Left ventricle myocardium inferior (tissue), 1 donor: Measurements from ENCODE around the gene RNU1-2. TPM values are rescaled to one million over a fixed set of nuclear protein-coding genes. Genes with fewer than 3 reads are reported as not detected.
"Not testable (repeated sequence)": the region's sequence is repeated elsewhere in the genome, so short reads cannot be mapped to it uniquely, and the experiment has no call there.

Experiments used
- DNase-seq: peaks from one replicate; pipeline ENCODE4 v3.0.0-alpha.2; 2020
- H3K27ac ChIP-seq: fragments of 200-600 bp; replicated peaks from 2 replicates; pipeline ENCODE4 v1.8.0; 2021
- H3K27me3 ChIP-seq: fragments of 200-600 bp; 2 replicates; pipeline ENCODE4 v1.8.0; 2021; ENCODE audit warnings: low read depth
- H3K36me3 ChIP-seq: fragments of 200-600 bp; 2 replicates; pipeline ENCODE4 v1.8.0; 2021
- H3K4me1 ChIP-seq: fragments of 200-600 bp; 2 replicates; pipeline ENCODE4 v1.8.0; 2021
- H3K4me3 ChIP-seq: fragments of 200-600 bp; 2 replicates; pipeline ENCODE4 v1.8.0; 2021; ENCODE audit warnings: mild to moderate bottlenecking, moderate library complexity
- H3K9me3 ChIP-seq: fragments of 200-600 bp; replicated peaks from 2 replicates; pipeline ENCODE4 v1.8.0; 2021
- CTCF ChIP-seq: fragments of 200-600 bp; IDR thresholded peaks from 2 replicates; pipeline ENCODE4 v1.8.0; 2021; ENCODE audit warnings: antibody characterized with exemption, mild to moderate bottlenecking, borderline replicate concordance
- intact Hi-C: fragments of 100-400 bp; cut with micrococcal nuclease; formaldehyde crosslinking; loops from one replicate; pipeline ENCODE4 v1.11.0; 2022
- microRNA-seq: library from miRNA; unstranded; fragments of <30 nt; microRNA quantifications from one replicate; pipeline ENCODE4 v1.2.0, GENCODE V29; 2020
- total RNA-seq: library from RNA; stranded (reverse); fragmentation: NEBNext Ultra II Directional; extraction: Animal tissue kit (Norgen Biotek cat#: 25700); gene quantifications from one replicate; pipeline ENCODE4 v1.2.1, GENCODE V29; 2021
- donor health status: DM: no; HTN: yes; CAD: no; lungs with severe emphysema.

RNU1-2 gene
- total RNA-seq, 1 donor from 2014 or later, result 6,072 TPM

DNA sequence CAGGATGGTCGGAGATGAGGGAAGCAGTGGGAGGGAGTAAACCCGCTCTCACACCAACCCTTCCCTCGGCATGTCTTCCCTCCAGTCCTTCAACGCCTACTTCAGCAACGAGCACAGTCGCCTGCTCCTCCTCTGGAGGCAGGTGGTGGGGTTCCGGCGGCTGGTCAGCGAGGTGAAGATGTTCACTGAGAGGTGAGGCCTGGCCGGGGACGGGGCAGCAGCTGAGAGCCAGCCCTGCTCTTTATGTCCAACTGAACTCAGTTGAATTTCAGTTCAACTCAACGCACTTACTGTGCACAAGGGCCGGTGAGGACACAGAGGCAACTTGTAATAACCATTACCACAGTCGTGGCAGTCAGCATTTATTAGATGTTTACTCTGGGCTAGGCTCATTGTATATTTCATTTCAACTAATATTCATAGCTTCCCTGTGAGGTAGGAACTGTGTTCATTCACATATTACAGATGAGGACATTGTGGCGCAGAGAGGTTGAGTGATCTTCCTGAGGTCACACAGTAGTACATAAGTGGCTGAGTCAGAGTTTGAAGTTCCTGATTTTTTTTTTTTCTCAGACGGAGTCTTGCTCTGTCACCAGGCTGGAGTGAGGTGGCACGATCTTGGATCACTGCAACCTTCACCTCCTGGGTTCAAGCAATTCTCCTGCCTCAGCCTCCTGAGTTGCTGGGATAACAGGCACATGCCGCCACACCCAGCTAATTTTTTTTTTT, 35.6 kb downstream of the RNU1-2 start:
- H3K4me1 ChIP-seq, intact Hi-C loops: not testable (repeated sequence)

GRCh38 chr1:16933945-16934344, 38.2 kb downstream of the RNU1-2 start:
- DNase-seq, intact Hi-C loops, H3K9me3 ChIP-seq, H3K4me1 ChIP-seq, H3K27ac ChIP-seq, H3K27me3 ChIP-seq, H3K4me3 ChIP-seq: not testable (repeated sequence)
- H3K36me3 ChIP-seq, result peaks cover 43% of the 10 kb centered on the region

More for the DNA sequence above, 35.6 kb downstream of the RNU1-2 start:
- H3K9me3 ChIP-seq, DNase-seq, H3K4me3 ChIP-seq, H3K27ac ChIP-seq, H3K27me3 ChIP-seq: not testable (repeated sequence)
- peaks cover 33% of the 10 kb centered on the region for H3K36me3 ChIP-seq

- DNase-seq, intact Hi-C loops: not testable (repeated sequence)
These were observed 40.8 kb downstream of the RNU1-2 start for GRCh38 chr1:16936580-16936979.

DNA sequence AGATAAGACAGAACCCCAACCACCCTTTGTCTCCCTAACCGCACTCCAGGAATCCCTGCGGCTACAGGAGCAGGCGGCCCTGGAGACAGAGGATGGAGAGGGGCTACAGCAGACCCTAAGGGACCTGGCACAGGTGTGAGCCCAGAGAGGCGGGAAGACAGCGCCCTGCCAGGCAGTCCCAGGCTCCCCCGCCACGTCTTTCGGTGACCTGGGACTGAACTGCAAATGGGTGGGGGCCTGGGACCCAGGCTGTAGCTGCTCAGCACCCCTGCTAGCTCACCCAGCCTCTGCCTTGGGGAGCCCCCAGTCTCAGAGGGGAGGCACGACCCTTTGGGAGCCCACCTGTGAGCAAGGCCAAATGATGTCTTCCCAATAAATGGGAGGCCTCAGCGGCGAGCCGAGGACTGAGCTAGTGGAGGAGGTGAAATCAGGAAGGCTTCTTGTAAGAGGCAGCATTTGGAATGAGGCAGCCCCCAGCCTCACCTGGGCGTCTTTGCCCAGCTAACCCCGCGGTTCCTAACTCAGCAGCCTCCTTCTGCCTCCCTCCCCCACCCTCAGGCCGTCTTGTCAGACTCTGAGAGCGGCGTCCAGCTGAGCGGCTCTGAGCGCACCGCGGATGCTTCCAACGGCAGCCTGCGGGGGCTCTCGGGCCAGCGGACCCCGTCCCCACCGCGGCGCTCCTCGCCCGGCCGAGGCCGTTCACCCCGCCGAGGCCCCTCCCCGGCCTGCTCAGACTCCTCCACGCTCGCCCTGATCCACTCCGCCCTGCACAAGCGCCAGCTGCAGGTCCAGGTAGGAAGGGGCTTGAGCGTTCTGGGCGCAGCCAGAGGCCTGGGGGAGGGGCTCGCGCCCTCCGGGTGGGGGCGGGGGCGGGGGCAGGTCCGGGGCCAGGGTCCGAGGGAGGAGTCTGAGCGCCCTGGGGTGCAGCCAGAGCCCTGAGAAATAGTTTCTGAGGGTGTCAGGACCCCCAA, 42.9 kb downstream of the RNU1-2 start:
- Histone ChIP-seq H3K27me3 (no peaks in the 10 kb centered on the region), H3K9me3 (no peaks in the 10 kb centered on the region), H3K27ac (no peak overlapping the region), H3K36me3 (peaks cover 40% of the 10 kb centered on the region), H3K4me3 (no peak overlapping the region), H3K4me1 (no peaks in the 10 kb centered on the region)
- intact Hi-C loops, result no loop called here
- DNase-seq, result no peak
- no peak for TF ChIP-seq CTCF

More at GRCh38 chr1:16936580-16936979, 40.8 kb downstream of the RNU1-2 start:
- peaks cover 42% of the 10 kb centered on the region for H3K36me3 ChIP-seq
- not testable (repeated sequence) for H3K4me3 ChIP-seq, H3K27me3 ChIP-seq, H3K9me3 ChIP-seq, H3K27ac ChIP-seq, H3K4me1 ChIP-seq

DNA sequence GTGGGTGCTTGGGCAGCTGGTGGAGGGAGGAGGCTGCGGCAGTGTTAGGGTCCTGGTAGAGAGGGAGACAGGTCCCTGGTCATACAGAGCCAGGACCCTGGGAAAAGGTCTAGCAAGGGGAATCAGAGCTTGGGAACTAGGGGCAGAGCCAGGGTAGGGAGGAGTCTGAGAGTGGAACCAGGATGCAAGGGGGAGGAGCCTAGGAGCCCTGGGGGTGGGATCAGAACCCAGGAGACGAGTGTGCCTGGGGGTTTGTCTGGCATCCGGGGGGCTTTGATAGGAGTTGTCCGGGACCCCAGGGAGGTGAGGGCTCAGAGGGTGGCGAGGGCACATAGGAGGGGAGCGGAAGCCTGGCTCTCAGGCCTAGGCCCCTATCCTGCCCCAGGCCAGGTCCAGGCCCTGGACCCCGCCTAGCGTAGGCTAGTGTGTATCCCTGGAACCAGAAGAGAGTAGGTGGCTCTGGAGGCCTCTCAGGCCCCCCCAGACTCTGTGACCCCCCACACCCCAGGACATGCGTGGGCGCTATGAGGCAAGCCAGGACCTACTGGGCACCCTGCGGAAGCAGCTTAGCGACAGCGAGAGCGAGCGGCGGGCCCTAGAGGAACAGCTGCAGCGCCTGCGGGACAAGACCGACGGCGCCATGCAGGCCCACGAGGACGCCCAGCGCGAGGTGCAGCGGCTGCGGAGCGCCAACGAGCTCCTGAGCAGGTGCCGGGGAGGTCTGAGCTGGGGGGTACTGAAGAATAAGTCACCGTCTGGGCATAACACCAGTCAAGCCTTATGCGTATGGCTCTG, 43.8 kb downstream of the RNU1-2 start:
- DNase-seq, H3K4me3 ChIP-seq, H3K27me3 ChIP-seq, H3K27ac ChIP-seq, H3K4me1 ChIP-seq, H3K9me3 ChIP-seq, intact Hi-C loops: not testable (repeated sequence)
- peaks cover 47% of the 10 kb centered on the region for H3K36me3 ChIP-seq

GRCh38 chr1:16944038-16944437, 48.3 kb downstream of the RNU1-2 start:
- no peak for DNase-seq
- peaks cover 38% of the 10 kb centered on the region for H3K36me3 ChIP-seq
- no peaks in the 10 kb centered on the region for H3K9me3 ChIP-seq
- no peak overlapping the region for H3K4me3 ChIP-seq
- H3K27me3 ChIP-seq, result no peaks in the 10 kb centered on the region
- no peak for TF ChIP-seq CTCF
- H3K4me1 ChIP-seq, result no peaks in the 10 kb centered on the region
- intact Hi-C loops, result no loop called here
- H3K27ac ChIP-seq, result no peak overlapping the region

DNA sequence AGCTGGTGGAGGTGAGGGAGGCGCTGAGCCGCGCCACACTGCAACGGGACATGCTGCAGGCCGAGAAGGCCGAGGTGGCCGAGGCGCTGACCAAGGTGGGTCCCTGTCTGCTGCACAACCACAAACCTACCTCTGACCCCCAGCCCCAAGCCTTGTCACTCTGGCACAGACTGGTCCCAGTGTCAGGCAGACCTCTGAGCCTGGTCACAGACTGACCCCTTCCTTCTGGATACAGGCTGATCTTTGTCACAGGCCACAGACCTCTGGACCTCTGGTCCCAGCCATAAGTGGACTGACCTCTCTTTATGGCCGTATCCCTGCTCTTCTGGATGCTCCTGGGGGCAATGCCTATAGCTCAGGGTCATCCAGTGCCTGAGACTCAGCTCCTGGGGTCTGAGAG, 49.7 kb downstream of the RNU1-2 start:
- H3K4me1 ChIP-seq, H3K4me3 ChIP-seq, H3K27ac ChIP-seq, H3K27me3 ChIP-seq, intact Hi-C loops, DNase-seq, H3K9me3 ChIP-seq: not testable (repeated sequence)
- H3K36me3 ChIP-seq, result peaks cover 38% of the 10 kb centered on the region

Small RNA genes lying within 50 kb of the gene (microRNA-seq; reads per million reads assigned to microRNA genes)
- gene MIR3675, result not detected

Other genes starting within 250 kb of the RNU1-2 start
- gene RNU1-3, start 229.0 kb upstream of the RNU1-2 start, total RNA-seq, result 6,072 TPM
- 6,072 TPM for gene RNU1-4, start 155.5 kb upstream of the RNU1-2 start, total RNA-seq
- gene CROCC, start 26.0 kb downstream of the RNU1-2 start, total RNA-seq, result 8.9 TPM
- gene MFAP2, start 84.6 kb downstream of the RNU1-2 start, total RNA-seq, result 3.0 TPM
- 11.2 TPM for gene ATP13A2, start 115.9 kb downstream of the RNU1-2 start, total RNA-seq
- gene SDHB, start 158.1 kb downstream of the RNU1-2 start, total RNA-seq, result 393 TPM
- 0.49 TPM for gene PADI2, start 223.5 kb downstream of the RNU1-2 start, total RNA-seq